ENCODE data around the gene CYP20A1.
"Not testable (repeated sequence)": the region's sequence is repeated elsewhere in the genome, so short reads cannot be mapped to it uniquely, and the experiment has no call there.

The CYP20A1 gene

DNA sequence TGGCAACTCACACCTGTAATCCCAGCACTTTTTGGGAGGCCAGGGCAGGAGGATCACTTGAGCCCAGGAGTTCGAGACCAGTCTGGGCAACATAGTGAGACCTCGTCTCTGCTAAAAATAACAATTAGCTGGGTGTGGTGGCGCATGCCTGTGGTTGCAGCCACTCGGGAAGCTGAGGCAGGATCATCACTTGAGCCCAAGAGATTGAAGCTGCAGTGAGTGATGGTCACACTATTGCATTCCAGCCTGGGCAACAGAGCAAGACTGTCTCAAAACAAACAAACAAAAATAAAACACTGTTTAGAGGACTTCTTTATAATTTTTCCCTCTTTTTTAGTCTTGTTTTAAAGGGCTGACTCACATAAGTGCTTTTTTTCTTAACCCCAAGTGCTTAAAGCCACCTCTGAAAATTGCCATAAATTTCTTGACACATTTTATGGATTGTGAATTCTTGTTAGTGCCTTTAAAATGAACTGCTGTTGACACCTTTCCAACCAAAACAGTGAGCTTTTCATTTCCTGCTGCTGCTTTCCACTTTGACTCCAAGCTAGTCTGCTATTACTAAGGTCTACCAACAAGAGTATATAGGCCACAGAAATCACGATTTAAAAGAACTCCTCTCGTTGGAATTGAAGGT, 41.7 kb downstream of the CYP20A1 start:
- DNase-seq (ENCODE audit: low spot score): no peak

DNA sequence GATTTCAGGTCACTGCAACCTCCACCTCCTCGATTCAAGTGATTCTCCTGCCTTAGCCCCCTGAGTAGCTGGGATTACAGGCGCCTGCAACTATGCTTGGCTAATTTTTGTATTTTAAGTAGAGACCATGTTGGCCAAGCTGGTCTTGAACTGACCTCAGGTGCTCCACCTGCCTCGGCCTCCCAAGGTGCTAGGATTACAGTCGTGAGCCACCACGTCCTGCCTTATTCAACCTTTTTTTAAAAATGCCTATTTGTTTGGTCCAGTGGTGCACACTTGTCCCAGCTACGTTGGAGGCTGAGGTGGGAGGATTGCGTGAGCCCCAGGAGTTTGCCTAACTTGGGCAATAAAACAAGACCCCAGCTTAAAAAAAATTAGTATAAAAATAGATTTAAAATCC, 43.3 kb downstream of the CYP20A1 start:
- DNase-seq (ENCODE audit: low spot score): no peak

DNA sequence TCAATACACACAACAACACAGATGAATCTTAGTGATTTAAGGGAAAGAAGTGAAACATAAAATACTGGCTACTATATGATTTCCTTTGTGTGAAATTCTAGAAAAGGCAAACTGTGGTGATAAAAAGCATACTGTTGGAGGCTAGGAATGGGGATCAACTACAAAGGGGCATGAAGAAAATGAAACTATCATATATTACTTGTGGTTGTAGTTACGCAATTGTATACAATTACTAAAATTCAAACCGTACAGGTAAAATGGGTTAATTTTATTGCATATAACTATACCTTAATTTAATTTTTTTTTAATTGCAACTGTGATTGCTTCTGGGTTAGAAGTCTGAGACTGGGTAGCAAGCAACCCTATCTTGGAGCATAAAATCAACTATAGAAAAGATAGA, 47.7 kb downstream of the CYP20A1 start:
- DNase-seq (ENCODE audit: low spot score): no peak

DNA sequence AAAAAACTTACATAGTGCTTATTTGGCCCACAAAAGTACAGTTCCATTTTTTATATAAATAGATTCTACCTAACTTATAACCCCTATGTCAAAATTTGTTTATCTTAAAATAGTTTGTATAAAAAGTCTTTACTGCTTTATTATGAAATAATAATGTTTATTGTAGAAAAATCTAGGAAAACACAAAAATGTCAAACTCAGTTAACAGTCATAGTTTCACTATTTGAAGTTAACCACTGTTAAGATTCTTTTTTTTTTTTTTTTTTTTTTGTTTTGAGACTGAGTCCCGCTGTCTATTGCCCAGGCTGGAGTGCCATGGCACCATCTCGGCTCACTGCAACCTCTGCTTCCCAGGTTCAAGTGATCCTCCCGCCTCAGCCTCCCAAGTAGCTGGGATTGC, 62.8 kb downstream of the CYP20A1 start:
- DNase-seq (ENCODE audit: low spot score): no peak

DNA sequence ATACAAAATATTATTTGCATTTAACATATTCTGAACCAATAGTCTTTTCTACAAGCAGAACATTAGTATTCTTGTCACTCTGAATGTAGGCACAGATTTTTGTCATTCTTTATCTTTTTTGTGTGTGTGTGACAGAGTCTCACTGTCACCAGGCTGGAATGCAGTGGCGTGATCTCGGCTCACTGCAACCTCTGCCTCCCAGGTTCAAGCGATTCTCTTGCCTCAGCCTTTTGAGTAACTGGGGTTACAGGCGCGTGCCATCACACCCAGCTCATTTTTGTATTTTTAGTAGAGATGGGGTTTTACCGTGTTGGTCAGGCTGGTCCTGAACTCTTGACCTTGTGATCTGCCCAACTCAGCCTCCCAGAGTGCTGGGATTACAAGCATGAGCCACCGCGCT, 63.8 kb downstream of the CYP20A1 start:
- DNase-seq (ENCODE audit: low spot score): not testable (repeated sequence)

DNA sequence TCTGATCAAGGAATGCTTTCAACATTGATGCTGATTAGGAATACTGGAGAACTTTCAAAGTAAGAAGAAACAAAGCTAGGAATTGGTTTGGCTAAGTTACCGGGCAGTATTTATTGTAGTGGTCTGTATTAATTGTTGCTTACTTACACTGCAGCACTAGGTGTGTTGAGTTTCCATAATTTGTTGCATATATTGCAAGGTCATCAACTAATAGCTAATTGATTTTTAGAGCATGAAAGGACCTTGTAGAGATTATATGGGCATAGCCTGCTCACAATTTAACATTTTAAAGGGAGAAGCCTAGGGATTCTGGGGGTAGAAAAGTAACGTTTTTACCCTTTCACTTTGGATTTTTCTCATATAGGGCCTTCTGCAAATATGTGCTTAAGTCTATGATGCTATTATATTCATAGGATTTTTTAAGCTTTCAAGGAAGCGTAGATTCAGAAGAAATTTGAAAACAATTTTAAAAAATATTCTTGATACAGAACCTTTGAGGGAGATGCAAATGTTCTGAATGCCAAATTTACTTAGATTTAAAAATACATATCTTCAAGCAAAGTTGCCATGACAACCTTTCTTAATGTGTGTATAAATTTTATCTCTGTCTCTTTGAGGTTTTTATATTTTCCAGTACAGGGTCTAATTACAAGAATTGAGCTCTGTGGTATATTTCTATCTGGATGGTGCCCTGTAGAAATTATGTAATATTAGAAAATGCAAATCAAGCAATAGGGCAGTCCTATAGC, 72.0 kb downstream of the CYP20A1 start:
- no peak for DNase-seq (ENCODE audit: low spot score)

DNA sequence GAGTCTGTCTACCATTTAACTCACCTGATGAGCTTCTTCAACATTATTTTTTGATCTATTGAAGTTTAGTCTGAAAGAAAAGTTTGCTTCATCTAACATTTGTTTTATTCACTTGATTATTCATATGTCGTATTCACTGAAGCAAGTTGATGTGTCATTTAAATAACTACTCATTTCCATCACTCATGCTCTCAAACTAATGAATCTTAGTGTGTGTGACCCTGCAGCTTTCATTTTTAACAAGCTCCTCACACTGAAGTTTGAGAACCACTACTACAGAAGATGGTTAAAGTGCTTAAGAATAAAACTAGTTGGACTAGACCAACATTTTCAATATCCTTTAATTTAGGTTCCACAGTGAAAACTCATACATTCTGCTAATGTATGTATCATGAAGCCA, 87.5 kb downstream of the CYP20A1 start:
- no peak for DNase-seq (ENCODE audit: low spot score)

DNA sequence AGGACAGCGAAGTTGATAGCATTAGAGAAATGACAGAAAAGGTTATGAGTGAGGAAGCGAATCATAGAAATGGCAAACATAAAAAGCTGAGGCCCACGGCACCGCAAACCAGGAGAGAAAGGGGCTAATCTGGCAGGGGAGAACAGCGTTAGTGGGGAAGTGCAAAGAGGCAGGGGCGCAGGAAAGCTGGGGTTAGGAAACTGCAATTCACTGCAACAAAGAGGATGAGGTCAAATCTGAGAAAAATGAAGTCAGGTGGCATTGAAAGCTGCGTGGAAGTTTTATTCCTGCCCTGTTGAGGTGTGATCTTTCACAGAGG, 88.7 kb downstream of the CYP20A1 start:
- DNase-seq (ENCODE audit: low spot score): no peak

DNA sequence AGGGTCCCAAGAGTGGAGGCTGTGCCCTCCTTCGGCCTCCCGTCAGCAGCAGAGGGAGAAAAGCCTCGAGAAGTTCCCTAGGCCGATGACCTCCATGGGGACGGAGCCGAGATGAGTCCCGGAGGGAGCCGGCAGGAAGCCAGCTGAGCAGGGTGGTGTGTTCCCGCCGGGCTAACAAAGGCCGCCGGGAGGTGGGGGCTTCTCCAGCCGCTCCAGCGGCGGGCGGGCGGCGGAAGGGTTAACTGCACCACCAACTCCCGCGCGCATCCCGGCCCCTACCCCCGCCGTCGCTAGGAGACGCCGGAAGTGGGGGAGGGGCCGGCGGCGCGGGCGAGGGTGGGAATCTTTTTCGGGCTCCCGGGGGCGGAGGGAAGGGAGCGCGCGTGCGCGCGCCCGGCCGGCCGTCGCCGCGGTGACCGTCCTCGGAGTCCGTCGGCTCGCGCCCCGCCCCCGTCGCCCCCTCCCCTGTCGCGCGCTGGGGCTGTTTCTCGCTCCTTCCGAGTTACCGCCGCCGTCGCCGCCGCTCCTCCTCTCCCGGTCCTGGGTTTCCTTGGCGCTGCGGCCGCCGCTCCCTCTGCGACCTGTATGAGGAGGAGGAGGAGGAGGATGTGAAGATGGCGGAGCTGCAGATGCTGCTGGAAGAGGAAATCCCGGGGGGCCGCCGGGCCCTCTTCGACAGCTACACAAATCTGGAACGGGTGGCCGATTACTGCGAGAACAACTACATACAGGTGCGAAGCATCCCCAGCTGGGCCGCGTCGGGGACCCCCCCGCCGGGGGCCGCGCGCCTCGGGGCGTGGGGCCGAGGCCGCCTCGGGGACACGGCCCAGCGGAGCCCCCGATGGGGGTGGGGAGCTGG, 89.3 kb downstream of the CYP20A1 start, which contains the start of gene ABI2:
TSS of gene ABI2 (plus strand) at position 494 of the 859 bp plus-strand sequence. CDS start at position 615, 121 bp downstream.
- DNase-seq (ENCODE audit: low spot score): peak; percentile 90

DNA sequence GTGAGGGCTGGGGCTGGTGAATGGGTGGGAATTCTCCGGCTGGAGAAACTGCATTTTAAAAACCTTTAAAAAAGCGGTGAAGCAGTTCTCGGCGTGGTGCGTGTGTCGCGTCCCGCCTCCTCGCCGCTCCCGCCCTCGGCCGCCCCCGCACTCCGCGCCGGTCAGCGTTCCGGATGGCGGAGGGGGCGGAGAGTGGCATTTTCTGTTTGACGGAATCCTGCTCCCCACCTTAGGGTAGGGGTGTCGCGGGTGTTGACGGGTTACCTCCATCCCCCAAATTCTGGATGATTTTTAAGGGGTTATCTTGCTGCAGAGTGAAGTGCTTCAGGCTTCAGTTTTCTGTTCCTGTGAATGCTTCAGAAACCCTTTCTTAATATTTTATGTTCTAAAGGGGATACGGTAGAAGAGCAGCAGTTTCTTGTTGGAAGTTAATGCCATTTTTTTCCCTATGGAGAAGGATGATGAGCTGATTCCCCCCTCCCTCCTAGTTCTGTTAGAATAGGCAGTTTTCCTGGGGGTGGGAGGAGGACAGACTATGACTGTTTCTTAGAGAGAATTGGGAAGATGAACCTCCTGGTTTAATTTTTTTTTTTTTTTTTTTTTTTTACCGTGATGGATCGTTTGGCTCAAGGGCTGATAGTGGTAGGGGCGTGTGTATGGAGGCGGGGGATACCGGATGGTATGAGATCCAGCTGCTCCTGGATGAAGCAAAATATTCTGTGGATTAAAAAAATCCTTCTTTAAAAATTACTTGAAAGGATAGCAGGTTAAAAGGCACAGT, 90.1 kb downstream of the CYP20A1 start:
- DNase-seq (ENCODE audit: low spot score): peak; percentile 35

DNA sequence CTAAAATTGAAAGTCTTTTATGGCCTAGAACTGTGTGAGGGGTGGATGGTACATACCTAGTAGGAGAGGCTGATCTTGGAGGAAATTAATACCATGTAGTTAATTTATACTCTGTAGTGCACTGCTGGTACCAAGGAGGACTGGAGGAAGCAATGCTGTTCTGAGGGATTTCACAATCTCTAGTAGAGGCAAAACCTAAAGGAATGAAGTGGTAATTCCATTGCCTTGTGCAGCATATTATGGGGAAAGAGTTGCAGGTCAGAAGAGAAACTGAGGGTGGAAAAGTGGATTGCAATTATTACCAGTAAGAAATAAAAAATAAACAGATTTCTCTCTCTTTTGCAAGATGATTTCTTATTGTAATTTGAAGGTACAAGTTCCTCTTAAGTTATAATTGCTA, 91.6 kb downstream of the CYP20A1 start:
- DNase-seq (ENCODE audit: low spot score): no peak

DNA sequence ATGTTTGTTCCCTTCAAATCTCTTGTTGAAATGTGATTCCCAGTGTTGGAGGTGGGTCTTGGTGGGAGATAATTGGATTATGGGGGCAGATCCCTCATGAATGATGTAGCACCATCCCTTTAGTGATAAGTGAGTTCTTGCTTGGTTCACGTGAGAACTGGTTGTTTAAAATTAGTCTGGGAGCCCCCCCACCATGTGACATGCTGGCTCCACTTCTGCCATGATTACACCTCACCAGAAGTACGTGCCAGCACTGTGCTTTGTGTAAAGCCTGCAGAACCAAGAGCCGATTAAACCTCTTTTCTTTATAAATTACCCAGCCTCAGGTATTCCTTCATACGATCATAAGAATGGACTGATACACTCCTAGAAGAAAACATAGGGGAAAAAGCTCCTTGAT, 99.5 kb downstream of the CYP20A1 start:
- no peak for DNase-seq (ENCODE audit: low spot score)

DNA sequence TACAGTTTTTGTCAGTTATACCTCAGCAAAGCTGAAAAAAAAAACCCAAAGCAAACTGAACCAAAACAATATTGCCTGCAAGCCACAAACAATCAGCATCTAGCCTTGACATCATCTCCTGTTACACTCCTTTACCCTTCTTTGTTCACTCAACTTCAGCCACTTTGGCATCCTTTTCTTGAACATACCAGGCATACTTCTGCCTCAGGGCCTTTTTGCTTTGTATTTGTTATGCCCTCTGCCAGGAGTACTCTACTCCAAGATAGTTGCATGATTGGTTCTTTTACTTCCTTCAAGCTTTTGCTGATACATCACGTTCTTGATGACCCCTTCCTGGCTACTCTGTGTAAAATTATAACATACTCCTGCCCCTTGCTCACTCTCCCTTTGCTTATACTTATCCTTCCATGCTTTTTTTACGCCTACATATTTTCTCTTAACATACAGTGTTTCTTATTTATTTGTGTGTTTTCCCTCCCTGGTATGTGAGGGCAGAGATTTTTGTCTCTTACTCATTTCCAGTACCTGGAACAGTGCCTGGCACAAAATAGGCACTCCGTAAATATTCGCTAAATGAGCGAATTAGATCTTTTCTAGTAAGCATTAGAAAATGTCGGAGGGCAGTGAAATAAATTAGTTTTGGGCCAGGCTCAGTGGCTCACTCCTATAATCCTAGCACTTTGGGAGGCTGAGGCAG, 102.1 kb downstream of the CYP20A1 start:
- DNase-seq (ENCODE audit: low spot score): no peak

DNA sequence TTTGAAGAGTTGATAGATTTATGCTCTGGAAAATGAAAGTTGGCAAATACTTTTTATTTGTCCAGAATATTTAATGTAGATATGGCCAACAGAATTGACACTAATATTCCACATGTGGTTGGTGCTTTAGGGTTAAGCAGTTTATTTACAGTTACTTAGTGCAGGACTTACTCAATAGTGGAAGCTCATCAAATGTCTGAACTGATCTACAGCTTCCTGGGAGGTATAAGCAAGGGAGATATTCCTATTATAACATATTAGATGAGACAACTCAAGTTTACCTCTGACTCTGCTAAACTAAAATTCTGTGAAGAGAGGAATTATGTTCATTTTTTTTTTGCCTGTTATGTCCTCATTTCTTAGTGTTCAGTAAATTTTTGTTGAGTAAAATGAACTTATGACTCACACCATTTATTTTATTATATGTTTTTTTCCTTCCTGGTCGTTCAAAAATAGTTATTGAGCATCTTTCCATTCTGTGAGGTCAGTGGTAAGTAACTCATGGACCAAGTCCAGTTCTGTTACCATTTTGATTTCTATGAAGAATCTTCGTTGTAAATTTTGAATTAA, 103.0 kb downstream of the CYP20A1 start:
- no peak for DNase-seq (ENCODE audit: low spot score)

DNA sequence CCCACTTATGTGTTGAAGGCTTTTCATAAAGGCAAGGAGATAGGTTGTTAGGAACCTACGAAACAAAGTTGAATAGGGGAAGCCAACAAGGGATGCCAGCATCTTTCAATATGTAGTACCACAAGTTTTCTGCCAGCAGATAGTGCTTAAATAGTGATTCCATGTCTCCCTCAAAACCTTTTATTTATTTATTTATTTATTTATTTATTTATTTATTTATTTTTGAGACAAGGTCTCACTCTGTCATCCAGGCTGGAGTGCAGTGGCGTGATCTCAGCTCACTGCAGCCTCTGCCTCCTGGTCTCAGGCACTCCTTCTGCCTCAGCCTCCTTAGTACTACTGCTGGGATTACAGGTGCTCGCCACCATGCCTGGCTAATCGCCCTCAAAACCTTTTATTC, 103.6 kb downstream of the CYP20A1 start:
- not testable (repeated sequence) for DNase-seq (ENCODE audit: low spot score)

DNA sequence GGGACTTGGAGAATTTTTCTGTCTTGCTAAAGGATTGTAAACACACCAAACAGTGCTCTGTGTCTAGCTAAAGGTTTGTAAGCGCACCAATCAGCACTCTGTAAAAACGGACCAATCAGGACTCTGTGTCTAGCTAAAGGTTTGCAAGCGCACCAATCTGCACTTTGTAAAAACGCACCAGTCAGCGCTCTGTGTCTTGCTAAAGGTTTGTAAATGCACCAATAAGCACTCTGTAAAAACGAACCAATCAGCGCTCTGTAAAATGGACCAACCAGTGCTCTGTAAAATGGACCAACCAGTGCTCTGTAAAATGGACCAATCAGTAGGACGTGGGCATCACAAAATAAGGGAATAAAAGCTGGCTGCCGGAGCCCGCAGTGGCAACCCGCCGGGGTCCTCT, 105.8 kb downstream of the CYP20A1 start:
- no peak for DNase-seq (ENCODE audit: low spot score)

DNA sequence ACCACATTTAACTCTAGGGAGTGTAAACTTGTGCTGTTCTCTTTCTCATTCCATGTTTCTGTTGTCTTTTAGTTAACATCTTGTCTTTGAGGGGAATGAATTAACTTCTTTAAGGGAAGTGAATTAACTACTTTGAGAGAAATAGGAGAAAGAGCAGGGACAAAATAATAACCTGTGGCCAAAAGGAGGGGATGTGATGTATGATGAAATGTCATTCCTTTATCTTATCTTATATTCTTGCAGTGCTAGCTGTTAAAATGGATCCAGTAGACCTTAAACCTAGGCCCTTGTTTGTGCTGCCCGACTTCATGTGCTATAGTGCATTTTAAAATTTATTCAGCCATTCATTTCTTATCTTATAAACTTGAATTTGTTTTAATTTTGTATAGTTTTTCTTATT, 107.8 kb downstream of the CYP20A1 start:
- no peak for DNase-seq (ENCODE audit: low spot score)

DNA sequence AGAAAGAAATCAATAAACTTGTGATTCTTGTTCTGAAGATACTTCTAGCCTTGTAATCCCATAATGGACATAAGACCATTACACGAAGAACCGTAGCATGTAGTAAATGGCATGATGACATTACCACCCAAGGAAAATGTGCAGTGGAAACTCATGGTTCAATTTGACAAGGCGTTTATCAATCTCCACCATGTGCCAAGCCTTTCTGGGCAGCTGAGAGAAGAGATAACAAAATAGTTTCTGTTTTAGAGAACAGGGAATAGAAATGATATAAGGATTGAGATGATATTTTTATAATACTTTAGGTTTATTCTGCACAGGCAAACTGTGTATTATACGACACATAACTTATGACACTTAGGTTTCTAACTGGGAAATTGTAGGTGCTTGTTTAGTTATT, 108.6 kb downstream of the CYP20A1 start:
- no peak for DNase-seq (ENCODE audit: low spot score)

DNA sequence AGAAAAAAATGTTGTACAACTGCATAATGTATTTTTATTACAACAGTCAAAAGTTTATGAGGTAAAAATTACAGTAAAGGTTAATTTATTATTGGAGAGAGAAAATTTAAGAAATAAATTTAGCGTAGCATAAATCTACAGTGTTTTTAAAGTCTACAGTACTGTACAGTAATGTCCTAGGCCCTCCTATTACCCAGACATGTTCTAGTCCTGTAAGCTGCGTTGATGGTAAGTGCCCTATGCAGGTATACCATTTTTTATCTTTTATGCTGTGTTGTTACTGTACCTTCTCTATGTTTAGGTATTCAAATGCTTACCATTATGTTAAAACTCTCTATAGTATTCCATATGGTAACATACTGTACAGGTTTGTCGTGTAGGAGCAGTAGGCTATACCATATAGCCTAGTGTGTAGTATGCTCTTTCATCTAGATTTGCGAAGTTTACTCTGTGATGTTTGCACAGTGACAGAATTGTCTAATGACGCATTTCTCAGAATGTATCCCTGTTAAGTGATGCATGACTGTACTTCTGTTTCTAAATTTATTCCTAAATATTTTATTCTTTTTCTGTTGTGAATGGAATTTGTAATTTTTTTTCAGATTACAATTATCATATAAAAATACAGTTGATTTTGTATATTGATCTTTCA, 113.9 kb downstream of the CYP20A1 start:
- no peak for DNase-seq (ENCODE audit: low spot score)

DNA sequence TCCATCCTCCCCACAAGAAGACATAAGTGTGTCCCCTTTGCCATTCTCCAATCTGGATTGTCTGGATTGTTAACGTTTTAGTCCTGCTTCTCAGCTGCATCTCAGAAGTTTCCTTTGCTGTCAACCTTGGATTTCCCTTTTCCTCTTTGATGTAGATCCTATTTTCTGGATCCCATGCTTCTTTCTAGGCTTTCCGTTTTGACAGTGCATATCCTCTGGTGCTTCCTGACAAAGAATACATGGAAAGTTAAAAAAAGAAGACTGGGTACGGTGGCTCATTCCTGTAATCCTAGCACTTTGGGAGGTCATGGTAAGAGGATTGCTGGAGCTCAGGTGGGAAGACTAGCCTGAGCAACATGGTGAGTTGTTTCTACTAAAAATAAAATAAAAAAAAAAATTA, 116.1 kb downstream of the CYP20A1 start:
- no peak for DNase-seq (ENCODE audit: low spot score)

Data from putamen (tissue), 1 donor.